DMS 273 treated with DMSO at 0.1 percent for 48 hours (cell line): ENCODE measurements around the gene CHAMP1.

Source experiments
- DNase-seq: peaks from one replicate; lab custom pipeline; 2025; lab: John Stamatoyannopoulos, UW

The CHAMP1 gene, protein sequence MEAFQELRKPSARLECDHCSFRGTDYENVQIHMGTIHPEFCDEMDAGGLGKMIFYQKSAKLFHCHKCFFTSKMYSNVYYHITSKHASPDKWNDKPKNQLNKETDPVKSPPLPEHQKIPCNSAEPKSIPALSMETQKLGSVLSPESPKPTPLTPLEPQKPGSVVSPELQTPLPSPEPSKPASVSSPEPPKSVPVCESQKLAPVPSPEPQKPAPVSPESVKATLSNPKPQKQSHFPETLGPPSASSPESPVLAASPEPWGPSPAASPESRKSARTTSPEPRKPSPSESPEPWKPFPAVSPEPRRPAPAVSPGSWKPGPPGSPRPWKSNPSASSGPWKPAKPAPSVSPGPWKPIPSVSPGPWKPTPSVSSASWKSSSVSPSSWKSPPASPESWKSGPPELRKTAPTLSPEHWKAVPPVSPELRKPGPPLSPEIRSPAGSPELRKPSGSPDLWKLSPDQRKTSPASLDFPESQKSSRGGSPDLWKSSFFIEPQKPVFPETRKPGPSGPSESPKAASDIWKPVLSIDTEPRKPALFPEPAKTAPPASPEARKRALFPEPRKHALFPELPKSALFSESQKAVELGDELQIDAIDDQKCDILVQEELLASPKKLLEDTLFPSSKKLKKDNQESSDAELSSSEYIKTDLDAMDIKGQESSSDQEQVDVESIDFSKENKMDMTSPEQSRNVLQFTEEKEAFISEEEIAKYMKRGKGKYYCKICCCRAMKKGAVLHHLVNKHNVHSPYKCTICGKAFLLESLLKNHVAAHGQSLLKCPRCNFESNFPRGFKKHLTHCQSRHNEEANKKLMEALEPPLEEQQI

DNA sequence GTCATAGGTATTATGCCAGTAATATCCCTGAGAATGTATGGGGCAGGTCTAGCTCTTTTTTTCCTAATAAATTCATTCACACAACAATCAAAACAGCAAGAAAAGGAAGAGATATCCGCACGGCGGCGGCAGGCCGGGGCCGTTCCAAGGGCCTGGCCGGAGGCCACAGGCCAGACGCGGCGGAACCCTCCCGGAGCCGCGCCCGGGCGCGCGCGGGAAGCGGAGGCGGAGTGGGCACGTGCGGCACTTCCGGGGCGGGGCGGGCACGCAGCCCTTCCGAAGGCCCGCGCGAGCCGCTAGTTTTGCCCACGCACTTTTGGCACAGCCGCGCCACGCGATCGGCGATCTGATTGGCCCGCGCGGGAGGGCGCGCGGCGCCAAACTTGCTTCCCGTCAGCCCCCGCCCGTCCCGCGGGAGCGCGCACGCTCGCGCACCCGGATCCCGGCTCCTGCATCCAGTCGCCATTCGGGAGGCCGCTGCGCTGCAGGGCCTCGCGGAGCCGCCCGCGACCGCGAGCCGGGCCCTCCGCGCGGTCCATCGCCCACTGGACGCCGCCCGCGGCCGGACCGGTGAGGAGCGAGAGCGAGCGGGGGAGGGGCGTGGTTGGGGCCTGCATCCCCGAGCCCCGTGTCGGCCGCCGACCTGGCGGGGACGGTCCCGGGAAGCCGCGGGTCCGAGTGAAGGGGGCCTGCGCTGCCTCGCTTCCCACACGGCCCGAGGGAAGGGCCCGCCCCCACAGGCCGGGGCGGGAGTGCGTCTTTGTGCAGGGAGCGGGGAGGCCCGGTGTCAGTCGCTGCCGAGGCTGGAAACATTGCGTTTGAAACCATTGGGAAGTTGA is at the start of gene CHAMP1:
TSS of gene CHAMP1 (plus strand) at position 430 of the 839 bp plus-strand sequence. CDS start 9,340 bp downstream, outside the sequence.
- peak; percentile 73 for DNase-seq

DNA sequence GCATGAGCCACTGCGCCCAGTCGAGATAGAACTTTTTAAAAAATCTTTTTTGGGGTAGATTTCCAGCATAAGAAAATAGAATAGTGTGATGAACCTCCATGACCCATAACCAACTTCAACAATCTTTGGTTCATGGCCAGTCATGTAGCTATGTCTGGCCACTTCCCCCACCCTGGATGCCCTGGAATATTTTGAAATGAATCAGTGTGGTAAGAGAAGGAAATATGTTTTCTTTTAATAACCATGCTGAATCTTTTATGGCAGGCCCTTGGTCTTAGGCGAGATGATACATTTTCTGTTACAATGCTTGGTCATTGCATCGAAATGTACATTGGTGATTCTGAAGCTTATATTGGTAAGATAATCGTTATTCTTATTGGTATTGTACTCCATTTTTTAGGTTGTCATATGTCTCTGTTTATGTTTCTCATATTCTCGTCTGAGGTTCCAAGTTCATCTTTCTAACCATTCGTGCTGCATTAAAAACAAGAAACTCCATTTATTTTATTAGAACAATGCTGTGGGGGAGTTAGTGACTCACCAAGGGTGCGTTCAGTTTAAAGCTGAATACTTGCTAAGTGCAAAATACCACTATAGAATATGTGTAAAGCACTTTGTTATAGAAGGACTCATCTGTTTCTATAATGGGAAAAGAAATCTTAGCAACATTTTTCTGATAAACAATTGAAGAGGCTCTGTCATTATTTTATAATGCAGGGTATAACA is 49.3 kb upstream of the CHAMP1 start:
- no peak for DNase-seq

DNA sequence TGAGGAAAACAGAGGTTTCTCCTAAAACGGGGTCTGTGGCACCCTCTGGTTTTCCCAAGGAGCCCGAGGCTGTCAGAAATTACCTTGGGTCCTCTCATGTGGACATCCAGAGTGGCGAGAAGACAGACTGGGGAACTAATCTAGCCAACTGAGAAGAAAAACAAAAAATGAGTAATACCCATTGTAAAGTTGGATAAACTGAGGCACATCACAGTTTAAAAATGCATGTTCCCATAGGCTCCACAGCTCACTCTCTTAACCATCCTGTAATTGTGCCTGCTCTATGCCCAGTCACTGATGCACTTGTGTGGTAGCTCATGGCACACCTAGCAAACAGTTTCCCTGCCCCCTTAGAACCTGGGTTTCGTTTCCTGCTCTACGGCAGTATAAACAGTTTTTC is 48.1 kb upstream of the CHAMP1 start:
- DNase-seq = no peak

DNA sequence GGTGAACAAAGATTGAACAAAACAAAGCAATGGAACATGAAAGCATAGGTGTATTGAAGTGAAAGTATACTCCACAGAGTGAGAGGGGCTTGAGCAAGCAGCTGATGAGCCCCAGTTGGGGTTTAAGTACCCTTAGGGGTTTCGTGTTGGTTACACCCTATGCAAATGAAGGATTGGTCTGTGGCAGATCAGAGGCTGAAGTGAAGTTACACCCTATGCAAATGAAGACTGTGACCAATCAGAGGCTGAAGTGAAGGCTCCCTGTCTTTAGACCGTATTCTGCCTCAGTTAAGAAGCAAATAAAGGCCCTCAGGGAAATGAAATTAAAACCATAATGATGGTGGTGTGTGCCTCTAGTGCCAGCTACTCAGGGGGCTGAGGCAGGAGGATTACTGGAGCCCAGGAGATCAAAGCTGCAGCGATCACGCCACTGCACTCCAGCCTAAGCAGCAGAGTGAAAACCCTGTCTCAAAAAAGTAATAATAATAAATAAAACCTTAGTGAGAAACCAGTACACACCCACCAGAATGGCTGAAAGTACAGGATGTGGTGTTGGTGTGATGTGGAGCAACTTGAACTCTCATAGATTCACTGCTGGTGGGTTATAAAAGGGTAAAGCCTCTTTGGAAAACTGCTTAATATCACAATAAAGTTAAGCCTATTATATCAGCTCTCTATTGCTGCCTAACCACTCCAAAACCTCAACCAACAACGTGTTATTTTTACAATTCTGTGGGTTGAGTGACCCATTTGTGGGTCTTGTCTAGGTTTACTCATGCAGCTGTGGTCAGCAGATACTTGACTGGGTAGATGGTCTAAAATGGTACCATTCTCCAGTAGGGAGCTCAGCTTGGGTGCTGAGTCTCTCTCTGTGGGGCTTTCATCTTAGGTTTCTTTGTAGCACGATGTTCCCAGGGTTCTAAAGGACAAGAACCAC is 45.7 kb upstream of the CHAMP1 start:
- no peak for DNase-seq

DNA sequence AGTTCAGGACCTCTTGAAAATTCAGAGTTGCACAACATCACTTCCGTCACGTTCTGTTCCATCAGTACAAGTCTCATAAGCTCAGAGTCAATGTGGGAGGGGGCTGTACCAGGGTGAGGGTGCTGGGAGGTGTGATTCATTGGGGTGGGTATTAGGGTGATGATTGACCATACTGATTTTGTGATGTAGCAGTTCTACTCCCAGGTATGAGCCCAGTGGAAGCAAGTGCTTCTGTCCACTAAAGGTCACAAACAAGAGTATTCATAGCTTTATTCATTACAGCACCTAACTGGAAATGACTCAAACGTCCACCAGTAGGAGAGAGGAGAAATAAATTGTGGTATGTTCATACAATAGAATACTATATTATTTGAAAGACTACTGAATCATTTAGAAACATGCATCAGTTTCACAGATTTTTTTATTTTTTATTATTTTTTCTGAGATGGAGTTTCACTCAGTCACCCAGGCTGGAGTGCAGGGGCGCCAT is 45.0 kb upstream of the CHAMP1 start:
- no peak for DNase-seq

DNA sequence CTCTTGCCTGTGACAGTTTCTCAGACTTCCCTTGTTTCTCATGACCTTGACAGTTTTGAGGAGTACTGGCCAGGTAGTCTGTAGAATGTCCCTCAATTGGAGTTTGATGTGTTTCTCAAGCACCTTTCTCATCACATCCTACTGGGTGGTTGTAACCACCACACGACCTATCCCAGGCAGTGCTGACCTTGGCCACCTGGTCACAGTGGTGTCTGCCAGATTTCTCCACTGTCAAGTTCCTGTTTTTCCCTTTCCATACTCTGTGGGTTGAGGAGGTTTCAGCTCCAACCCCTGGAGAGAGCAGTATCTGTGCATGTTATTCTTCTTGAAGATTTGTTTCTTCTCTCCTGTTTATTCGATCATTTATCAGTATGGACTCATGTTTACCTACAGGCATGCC is 41.3 kb upstream of the CHAMP1 start:
- DNase-seq = no peak

DNA sequence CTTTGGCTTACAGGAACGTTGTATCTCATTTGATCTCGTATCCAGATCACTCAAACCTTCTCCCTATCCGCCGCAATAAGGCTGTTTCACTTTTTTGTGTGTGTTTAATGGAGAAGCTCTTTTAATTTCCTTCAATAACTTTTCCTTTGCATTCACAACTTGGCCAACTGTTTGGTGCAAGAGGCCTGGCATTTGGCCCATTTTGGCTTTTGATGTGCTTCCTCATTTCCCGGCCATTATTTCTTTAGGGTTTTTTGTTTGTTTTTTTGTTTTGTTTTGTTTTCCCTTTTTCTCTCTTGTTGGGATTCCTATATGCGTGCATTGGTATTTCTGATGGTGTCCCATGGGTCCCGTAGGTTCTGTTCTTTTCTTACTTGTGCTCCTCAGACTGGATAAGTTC is 39.0 kb upstream of the CHAMP1 start:
- DNase-seq = no peak

DNA sequence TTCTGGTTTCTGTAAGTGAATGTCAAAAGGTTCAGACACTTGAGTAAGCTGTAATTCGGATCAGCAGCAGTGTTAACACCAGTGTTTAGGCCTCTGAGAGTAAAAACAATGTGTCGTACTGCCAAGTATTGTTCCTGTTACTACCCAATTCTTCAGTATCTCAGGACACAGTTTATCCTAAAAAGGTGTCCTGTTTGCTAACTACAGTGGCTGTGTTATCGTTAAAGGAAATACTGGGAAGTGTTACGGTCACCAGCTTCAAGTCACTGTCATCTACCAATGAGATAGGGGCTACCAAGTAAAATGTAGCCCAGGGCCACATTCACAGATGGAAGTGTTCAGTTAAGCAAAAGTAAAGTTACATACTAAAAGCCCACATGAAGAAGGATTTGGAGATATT is 35.2 kb upstream of the CHAMP1 start:
- DNase-seq = no peak

DNA sequence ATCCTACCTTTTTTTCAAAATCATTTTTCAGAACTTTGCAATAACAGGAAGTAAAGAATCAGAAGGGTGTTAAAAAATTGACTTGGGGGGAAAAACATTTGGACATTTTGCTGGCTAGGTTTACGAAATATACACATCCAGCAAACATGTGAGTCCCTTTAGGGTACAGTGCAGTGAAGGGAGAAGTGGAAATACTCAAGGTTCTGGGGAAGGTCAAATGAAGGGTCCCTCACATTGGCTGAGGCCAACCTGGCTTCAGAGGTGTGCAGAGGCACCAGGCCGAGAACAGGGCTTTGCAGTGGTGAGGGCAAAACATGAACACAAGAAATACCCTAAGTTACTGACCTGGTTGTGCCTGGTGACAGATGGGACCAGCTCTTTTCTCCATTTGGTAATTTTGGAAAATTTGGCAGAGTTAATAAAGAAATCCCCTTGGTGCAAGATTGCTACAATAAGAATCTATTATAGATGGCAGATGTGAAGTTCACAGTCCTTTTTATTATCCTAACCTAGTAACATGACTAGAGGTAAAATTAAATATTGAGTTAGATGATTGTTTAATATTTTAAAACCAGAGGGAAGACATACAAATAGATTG is 34.4 kb upstream of the CHAMP1 start:
- DNase-seq = no peak

DNA sequence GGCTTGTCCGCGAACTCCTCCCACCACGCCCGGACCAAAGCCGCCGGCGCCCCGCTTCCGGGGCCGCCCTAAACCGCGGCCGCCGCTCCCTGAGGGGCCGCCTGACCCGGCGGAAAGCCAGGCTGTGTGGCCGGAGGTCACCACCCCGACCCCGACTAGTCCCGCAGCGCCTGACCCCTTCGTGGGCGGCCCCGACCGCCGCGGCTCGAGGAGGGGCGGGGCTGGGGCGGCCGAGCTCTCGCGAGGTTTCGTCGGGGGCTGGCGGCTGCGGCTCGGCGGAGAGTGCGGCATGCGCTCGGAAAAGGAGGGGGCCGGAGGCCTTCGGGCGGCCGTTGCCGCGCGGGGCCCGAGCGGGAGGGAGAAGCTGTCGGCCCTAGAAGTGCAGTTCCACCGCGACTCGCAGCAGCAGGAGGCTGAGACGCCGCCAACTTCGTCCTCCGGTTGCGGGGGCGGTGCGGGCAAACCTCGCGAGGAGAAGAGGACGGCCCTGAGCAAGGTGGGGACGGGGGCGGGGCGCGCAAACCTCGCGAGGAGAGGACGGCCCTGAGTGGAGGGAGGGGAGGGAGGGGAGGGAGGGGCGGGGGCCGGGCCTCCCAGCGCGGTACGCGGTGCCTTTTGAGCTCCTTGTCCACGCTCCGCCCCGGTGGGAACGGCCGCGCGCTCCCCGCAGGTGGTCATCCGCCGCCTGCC is 32.8 kb upstream of the CHAMP1 start, which contains the start of gene UPF3A:
TSS of gene UPF3A (plus strand) at position 251 of the 690 bp plus-strand sequence. CDS start at position 290, 39 bp downstream.
- peak; percentile 67 for DNase-seq

DNA sequence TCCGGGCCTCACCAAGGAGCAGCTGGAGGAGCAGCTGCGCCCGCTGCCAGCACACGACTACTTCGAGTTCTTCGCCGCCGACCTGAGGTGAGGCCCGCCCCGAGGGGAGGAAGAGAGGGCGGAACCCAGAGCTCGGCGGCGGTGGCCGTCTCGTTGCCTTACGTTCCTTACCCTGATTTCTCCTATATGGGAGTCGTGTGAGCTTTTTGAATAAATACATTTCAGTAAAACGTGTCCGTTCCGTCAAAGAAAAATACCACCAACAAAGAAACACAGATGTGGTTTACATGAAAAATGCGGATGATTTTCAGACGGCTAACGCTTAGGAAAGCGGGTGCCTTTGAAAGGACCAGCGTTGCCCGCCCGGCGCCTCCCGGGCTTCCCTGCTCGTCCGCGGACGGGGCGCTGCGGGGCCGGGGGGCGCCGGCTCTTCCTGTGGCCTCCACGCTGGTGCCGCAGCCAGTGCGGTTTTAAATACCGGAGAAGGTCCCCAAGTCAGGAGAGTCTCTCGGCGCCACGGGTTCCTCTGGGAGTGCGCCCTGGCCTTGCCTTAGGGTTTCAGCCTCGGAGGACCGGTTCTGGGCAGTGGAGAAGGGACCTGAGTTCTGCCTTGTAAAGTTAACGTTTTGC is 32.1 kb upstream of the CHAMP1 start:
- peak; percentile 67 for DNase-seq

DNA sequence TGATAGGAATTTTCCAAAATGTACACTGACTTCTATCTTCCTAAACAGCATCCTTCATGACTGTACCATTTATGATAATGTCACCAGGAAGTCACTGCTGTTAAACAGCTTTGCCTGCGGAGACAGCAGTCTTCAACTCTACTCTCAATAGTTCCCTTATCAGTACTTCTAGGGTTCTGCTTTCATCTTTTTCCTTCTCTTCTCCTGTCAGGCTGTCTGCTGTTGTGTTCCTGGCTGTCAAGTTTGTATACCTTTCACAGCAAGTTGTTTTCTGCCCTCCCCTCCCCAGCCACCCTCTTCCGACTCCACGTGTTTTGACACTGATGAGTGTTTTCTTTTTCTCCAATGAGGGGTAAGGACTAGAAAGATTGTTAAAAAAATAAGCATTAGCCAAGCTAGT is 30.7 kb upstream of the CHAMP1 start:
- no peak for DNase-seq

DNA sequence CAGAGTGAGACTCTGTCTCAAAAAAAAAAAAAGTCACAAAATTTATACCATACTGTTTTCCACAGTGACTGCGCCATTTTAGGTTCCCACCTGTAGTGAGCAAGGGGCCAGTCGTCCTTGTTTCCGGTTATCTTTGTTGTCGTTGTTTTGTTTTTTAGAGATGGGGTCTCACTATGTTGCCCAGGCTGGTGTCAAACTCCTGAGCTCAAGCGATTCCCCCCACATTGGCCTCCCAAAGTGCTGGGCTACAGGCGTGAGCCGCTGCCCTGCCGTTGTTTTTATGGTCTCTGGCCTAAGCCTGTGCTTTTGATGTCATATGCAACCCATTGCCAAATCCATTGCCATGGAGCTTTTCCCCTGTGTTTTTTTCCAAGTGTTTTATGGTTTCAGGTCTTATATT is 29.6 kb upstream of the CHAMP1 start:
- DNase-seq = no peak

DNA sequence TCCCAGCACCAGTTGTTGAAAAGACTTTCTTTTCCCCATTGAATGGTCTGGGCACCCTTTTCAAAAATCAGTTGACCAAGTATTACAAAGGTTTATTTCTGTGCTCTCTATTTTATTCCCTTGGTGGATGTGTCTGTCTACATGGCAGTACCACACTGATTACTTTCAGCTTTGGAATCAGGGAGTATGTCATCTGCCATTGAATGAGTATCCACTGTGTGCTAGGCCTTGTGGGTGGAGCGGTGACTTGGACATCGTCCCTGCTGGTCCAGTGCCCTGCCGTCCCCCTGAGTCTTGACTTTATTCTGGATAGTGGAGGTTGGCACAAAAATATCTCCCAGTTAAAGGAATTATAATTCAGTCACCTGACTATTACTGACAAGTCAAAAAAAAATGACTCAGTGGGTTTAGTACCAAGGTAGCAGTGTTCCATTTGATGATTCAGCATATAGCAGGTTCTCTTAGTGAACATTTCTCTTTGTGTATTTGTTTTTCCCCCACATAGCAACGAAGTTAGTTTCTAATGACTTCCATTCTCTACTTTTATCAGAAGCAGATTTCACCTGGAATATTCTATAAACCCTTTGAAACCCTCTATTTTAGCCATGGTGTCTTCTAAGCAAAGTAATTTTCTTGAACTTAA is 29.0 kb upstream of the CHAMP1 start:
- DNase-seq = no peak

DNA sequence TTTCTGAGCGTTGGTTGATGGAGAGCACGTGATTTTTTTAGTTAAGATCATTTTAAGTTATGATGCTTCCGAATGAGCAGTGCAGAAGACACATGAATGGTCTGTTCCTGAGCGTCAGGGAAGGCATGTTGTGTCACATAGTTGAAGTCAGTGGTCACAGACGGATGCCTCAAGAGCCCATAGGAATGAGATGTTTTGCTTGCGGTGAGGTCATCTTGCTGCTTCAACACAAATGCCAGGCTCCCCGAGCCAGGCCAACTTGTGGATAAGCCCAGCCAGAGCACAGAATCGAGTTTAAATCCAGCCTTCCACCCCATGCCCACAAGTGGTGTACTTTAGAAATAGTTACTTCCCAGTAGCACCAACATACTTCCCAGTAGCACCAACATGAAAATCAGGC is 27.5 kb upstream of the CHAMP1 start:
- no peak for DNase-seq

DNA sequence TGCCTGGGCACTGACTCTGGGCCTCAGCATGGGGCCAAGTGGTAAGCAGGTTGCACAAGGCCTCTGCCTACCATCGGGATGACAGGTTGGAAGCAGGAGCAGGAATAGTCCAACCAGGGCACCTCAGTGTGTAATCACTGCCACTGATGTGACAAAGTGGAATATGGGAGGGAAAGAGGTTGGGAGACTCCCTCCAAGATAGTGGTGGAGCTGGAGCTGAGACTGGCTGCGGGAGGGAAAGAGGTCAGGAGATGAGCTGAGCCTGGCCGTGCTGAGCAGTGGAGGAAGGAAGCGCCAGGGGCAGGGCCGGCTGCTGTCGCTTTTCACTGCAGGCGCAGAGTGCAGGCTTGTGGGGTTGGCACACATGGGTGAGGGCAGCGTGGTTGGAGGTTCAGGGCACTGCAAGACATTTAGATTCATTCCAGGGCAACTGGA is 26.1 kb upstream of the CHAMP1 start:
- DNase-seq = no peak

DNA sequence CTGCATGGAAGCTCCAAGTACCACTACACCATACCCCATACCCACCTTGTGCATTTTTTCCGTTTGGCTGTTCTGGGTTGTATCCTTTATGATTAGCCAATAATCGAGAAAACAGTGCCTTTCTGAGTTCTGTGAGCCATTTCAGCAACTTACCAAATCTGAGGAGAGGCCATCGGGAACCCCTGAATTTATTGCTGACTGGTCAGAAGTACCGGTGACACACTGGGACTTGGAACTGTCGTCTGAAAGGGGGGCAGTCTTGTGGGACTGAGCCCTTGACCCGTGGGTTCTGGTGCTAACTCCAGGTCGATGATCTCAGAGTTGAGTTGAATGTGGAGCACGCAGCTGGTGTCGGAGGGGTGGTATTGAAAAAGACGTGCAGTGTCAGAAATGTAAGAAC is 17.9 kb upstream of the CHAMP1 start:
- no peak for DNase-seq

DNA sequence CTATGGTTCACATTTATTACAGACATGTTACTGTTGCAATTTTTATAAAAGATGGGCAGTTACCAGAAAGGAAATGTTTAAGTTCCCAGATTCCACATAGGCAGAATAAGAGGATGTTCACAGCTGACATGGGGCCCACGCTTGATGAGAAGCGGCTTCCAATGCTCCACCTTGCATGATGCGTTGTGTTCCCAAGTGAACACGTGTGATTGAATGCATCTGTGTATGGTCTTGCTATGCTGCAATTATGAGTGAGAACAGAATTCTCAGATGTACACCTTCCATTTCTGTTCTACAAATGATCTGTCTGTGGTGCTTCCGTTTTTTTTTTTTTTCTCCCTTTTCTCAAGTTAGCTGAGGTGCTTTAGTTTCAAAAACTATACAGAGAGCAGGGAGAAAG is 17.4 kb upstream of the CHAMP1 start:
- DNase-seq = no peak
